HepG2 (cell line): ENCODE measurements around the gene HEXIM1. TPM values are rescaled to one million over a fixed set of nuclear protein-coding genes. Genes with fewer than 3 reads are reported as not detected.

Source experiments
- ATAC-seq: fragments of 200-7000 bp; cut with Tn5 transposase; 3 replicates; pipeline ENCODE4 v1.9.1; 2020; ENCODE audit warnings: mild to moderate bottlenecking, moderate library complexity
- BruUV-seq: library from RNA; stranded (reverse); fragments of 400-500 nt; replicated peaks from 2 replicates; lab custom pipeline; 2021; lab: Mats Ljungman, UMichigan
- CTCF ChIA-PET: fragments of 300-600 bp; formaldehyde crosslinking; extraction: SDS; loops from one replicate; lab custom pipeline; 2021; ENCODE audit warnings: low total read pairs, inconsistent platforms, low intra/inter-chr PET ratio; lab: Yijun Ruan, JAX
- POLR2A ChIA-PET: fragments of 350-600 bp; sonication (Branson Sonifier 250); formaldehyde crosslinking; loops from one replicate; lab custom pipeline; 2020; ENCODE audit warnings: antibody characterized with exemption, inconsistent platforms; lab: Yijun Ruan, JAX
- DNase-seq: peaks from one replicate; pipeline ENCODE4 v3.0.0-alpha.2; 2015; ENCODE audit warnings: low spot score
- FAIRE-seq: peaks from 3 replicates; lab custom pipeline; 2011; peaks lifted over from hg19 to GRCh38; lab: Jason Lieb, UNC
- H2AFZ ChIP-seq: one replicate; pipeline ENCODE4 v1.6.1; 2011; ENCODE audit warnings: low read length, inconsistent platforms
- H3K27ac ChIP-seq: fragments of 300-600 bp; 3 replicates; pipeline ENCODE4 v1.8.0; 2011; ENCODE audit warnings: mixed run types, mild to moderate bottlenecking, mixed read lengths, low read length, inconsistent platforms; ENCODE audit not compliant: insufficient read depth; ENCODE audit errors: extremely low read length
- H3K27me3 ChIP-seq, 2 experiments: fragments of 200-600 bp in 1 of 2; 2 replicates in 1 of 2; 3 replicates in 1 of 2; pipeline versions ENCODE4 v1.6.0 to v1.8.0; 2011; ENCODE audit warnings: low read length in 2 of 2, mild to moderate bottlenecking in 2 of 2, moderate library complexity in 2 of 2, inconsistent platforms in 1 of 2; ENCODE audit not compliant: insufficient read depth in 2 of 2, control insufficient read depth in 1 of 2
- H3K36me3 ChIP-seq, 2 experiments: fragments of 200-600 bp in 1 of 2; replicated peaks in 1 of 2; 2 replicates in 1 of 2; 3 replicates in 1 of 2; pipeline versions ENCODE4 v1.5.1 to v1.8.0; 2011; ENCODE audit warnings: low read length in 2 of 2, inconsistent platforms in 1 of 2; ENCODE audit not compliant: insufficient read depth in 2 of 2, control insufficient read depth in 1 of 2
- H3K4me1 ChIP-seq: 2 replicates; pipeline ENCODE4 v1.5.1; 2012; ENCODE audit warnings: low read length, inconsistent platforms; ENCODE audit not compliant: insufficient read depth
- H3K4me2 ChIP-seq: 2 replicates; pipeline ENCODE4 v1.6.0; 2011; ENCODE audit warnings: low read depth, low read length, inconsistent platforms
- H3K4me3 ChIP-seq, 3 experiments: fragments of 200-600 bp in 1 of 3; sonication (generic), shearing (Covaris generic) in 1 of 3; replicated peaks in 1 of 3; 2 replicates each; pipeline ENCODE4 v1.5.1; 2011 to 2016; ENCODE audit warnings: low read length in 3 of 3, inconsistent platforms in 2 of 3, low read depth in 2 of 3, mild to moderate bottlenecking in 2 of 3, control low read depth in 1 of 3, mixed read lengths in 1 of 3; ENCODE audit not compliant: insufficient read depth in 1 of 3
- H3K79me2 ChIP-seq: one replicate; pipeline ENCODE4 v1.6.1; 2011; ENCODE audit warnings: low read length, inconsistent platforms; ENCODE audit not compliant: insufficient read depth
- H3K9ac ChIP-seq: 2 replicates; pipeline ENCODE4 v1.6.0; 2011; ENCODE audit warnings: mild to moderate bottlenecking, low read depth, low read length, inconsistent platforms; ENCODE audit not compliant: insufficient read depth
- H3K9me3 ChIP-seq: 2 replicates; pipeline ENCODE4 v1.5.1; 2012; ENCODE audit warnings: mild to moderate bottlenecking, low read length
- H4K20me1 ChIP-seq: 2 replicates; pipeline ENCODE4 v1.6.0; 2011; ENCODE audit warnings: inconsistent platforms, mild to moderate bottlenecking, low read length, moderate library complexity; ENCODE audit not compliant: insufficient read depth
- ATF7 ChIP-seq, 2 experiments: fragments of 450-650 bp in 1 of 2; sonication (generic) in 1 of 2; formaldehyde crosslinking in 1 of 2; IDR thresholded peaks; 2 replicates each; pipeline versions ENCODE4 v1.4.0 to v1.6.1; 2016 to 2020; ENCODE audit warnings: antibody characterized with exemption in 1 of 2, mild to moderate bottlenecking in 1 of 2, missing genetic modification reagents in 1 of 2
- EHMT2 ChIP-seq: fragments of 200-600 bp; sonication (generic); IDR thresholded peaks from 2 replicates; pipeline ENCODE4 v1.7.0; 2017; ENCODE audit warnings: antibody characterized with exemption, low read depth, low read length, borderline replicate concordance
- HOXA5 ChIP-seq: sonication (generic); formaldehyde crosslinking; IDR thresholded peaks from 2 replicates; pipeline ENCODE4 v1.4.0; 2020; ENCODE audit warnings: missing genetic modification reagents
- REL ChIP-seq: sonication (generic); formaldehyde crosslinking; conservative IDR thresholded peaks from 2 replicates; pipeline ENCODE4 v1.8.0; 2022; ENCODE audit warnings: mild to moderate bottlenecking, missing genetic modification reagents, moderate library complexity
- SAFB2 ChIP-seq: sonication (generic); formaldehyde crosslinking; IDR thresholded peaks from 2 replicates; pipeline ENCODE4 v1.5.1; 2020; ENCODE audit warnings: missing genetic modification reagents, low read depth, mild to moderate bottlenecking, borderline replicate concordance
- SALL2 ChIP-seq: sonication (generic); formaldehyde crosslinking; IDR thresholded peaks from 2 replicates; pipeline ENCODE4 v1.8.1; 2023; ENCODE audit warnings: mild to moderate bottlenecking, missing genetic modification reagents, inconsistent platforms
- SMAD9 ChIP-seq: sonication (generic); formaldehyde crosslinking; IDR thresholded peaks from 2 replicates; pipeline ENCODE4 v1.5.1; 2020; ENCODE audit warnings: mild to moderate bottlenecking, missing genetic modification reagents
- ZFP41 ChIP-seq: sonication (generic); formaldehyde crosslinking; IDR thresholded peaks from 2 replicates; pipeline ENCODE4 v1.4.0; 2020; ENCODE audit warnings: mild to moderate bottlenecking, missing genetic modification reagents, borderline replicate concordance
- ZNF331 ChIP-seq: sonication (generic); formaldehyde crosslinking; IDR thresholded peaks from 2 replicates; pipeline ENCODE4 v1.4.0; 2020; ENCODE audit warnings: missing genetic modification reagents
- ZNF550 ChIP-seq: sonication (generic); formaldehyde crosslinking; IDR thresholded peaks from 2 replicates; pipeline ENCODE4 v1.4.0; 2020; ENCODE audit warnings: mild to moderate bottlenecking, missing genetic modification reagents, borderline replicate concordance
- ZNF703 ChIP-seq: sonication (generic); formaldehyde crosslinking; IDR thresholded peaks from 2 replicates; pipeline ENCODE4 v1.5.1; 2020; ENCODE audit warnings: missing genetic modification reagents, mild to moderate bottlenecking, moderate library complexity, borderline replicate concordance
- ZNF782 ChIP-seq: sonication (generic); formaldehyde crosslinking; IDR thresholded peaks from 2 replicates; pipeline ENCODE4 v1.4.0; 2020; ENCODE audit warnings: missing genetic modification reagents, mild to moderate bottlenecking, borderline replicate concordance
- ZNF850 ChIP-seq: sonication (generic); formaldehyde crosslinking; conservative IDR thresholded peaks from 2 replicates; pipeline ENCODE4 v1.9.0; 2021; ENCODE audit warnings: mild to moderate bottlenecking, missing genetic modification reagents
- WGBS: methylation state at CpG from one replicate; pipeline ENCODE4 v1.1.6; 2017; ENCODE audit warnings: low lambda C conversion rate; 5-methylcytosine and 5-hydroxymethylcytosine counted together
- in situ Hi-C: cut with HindIII; loops from 2 replicates; pipeline ENCODE4 v1.10.0; 2017; ENCODE audit warnings: low pct_unique_long_range_greater_than_20kb; ENCODE audit not compliant: extremely low pct_ligation_motif_present
- intact Hi-C: fragments of 100-400 bp; cut with micrococcal nuclease; formaldehyde crosslinking; loops from one replicate; pipeline ENCODE4 v1.10.0; 2022; ENCODE audit not compliant: unreplicated experiment
- polyA plus RNA-seq, 8 experiments: library from polyadenylated mRNA; depleted of rRNA in 3 of 8; stranded (reverse) in 7 of 8; unstranded in 1 of 8; fragments of >200 nt; fragmentation: Illumina TruSeq in 4 of 8; extraction: Trizol in 4 of 8; gene quantifications; 2 replicates each; pipeline versions ENCODE4 v1.2.1 to v1.2.3, GENCODE V29; 2011 to 2016; ENCODE audit warnings: low read depth in 4 of 8, missing spikeins in 1 of 8, mixed read lengths in 1 of 8; ENCODE audit not compliant: insufficient read depth in 1 of 8
- total RNA-seq, 5 experiments: library from RNA; depleted of rRNA; stranded (reverse); fragments of >200 nt; fragmentation: Illumina TruSeq; extraction: Trizol; gene quantifications; 2 replicates each; pipeline ENCODE4 v1.2.3, GENCODE V29; 2016; ENCODE audit warnings: low read depth in 1 of 5
- TF ChIP-seq, protein P1 (sequence below): sonication (generic); formaldehyde crosslinking; IDR thresholded peaks from 2 replicates; pipeline ENCODE4 v1.5.0; 2020; ENCODE audit warnings: mild to moderate bottlenecking, missing genetic modification reagents, moderate library complexity
- TF ChIP-seq, protein P2 (sequence below), 2 experiments: sonication (generic) in 1 of 2; formaldehyde crosslinking in 1 of 2; IDR thresholded peaks; 2 replicates each; pipeline versions ENCODE4 v1.4.0 to v1.6.1; 2016 to 2020; ENCODE audit warnings: borderline replicate concordance in 1 of 2, low read depth in 1 of 2, mild to moderate bottlenecking in 1 of 2, missing genetic modification reagents in 1 of 2

The HEXIM1 gene
- total and polyA plus RNA-seq, 2 of the 13 experiments (the other 11 are each of a cell fraction or from before 2014, with no cell fraction given): 10.5 to 16.6 TPM

DNA sequence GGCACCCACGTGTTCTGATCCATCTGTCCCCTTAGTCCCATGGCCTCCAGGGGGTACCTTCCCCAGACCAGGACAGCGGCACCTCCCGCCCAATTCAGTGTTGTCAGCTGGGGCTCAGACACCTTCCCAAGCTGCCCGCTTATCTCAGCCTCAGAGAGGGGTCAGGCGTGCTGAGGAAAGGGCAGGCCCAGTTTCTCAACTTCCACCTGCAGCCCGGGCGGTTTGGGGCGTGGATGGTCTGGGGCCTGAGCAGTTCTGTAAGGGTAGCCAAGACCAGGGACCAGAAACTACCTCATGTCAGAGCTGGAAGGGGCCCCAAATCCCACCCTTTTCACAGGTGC, 21.1 kb upstream of the HEXIM1 start:
- FAIRE-seq (no peak), ATAC-seq (no peak), DNase-seq (no peak)
- Histone ChIP-seq H3K27ac (peak overlapping the region; percentile 63), H4K20me1 (no peaks in the 10 kb centered on the region), H3K4me2 (peak overlapping the region; percentile 72), H3K4me1 (peaks cover 88% of the 10 kb centered on the region), H3K9me3 (no peaks in the 10 kb centered on the region), H3K27me3 (no peaks in the 10 kb centered on the region), H3K9ac (peak overlapping the region; percentile 59), H3K4me3 (peak overlapping the region in 1 of 3 experiments; percentile 58; a peak in 1 of 6 replicates), H3K36me3 (no peaks in the 10 kb centered on the region), H3K79me2 (peaks cover 4% of the 10 kb centered on the region), H2AFZ (no peak overlapping the region)
- POLR2A ChIA-PET: interaction anchor here (0.8 to 5.1 kb wide), 7 partner anchors 8 to 54 kb away, joined by 3 to 71 read pairs (median 4); partner anchors contain the start of genes ACBD4, HEXIM1 and HEXIM2
- WGBS: 91% methylated on average over 7 of the region's 8 CpGs
- intact Hi-C loops: no loop called here
- in situ Hi-C loops: no loop called here
- no TSS peak for BruUV-seq
- CTCF ChIA-PET: no interaction called here
- TF ChIP-seq ZNF331 (CRISPR knock-in tag) (no peak), HOXA5 (CRISPR knock-in tag) (no peak), ZNF850 (CRISPR knock-in tag) (no peak), ZNF782 (peak; percentile 60; the same call in 1 of the 2 replicates), SAFB2 (CRISPR knock-in tag) (no peak), REL (CRISPR knock-in tag) (no peak), SMAD9 (CRISPR knock-in tag) (no peak), ZNF550 (CRISPR knock-in tag) (no peak), SALL2 (CRISPR knock-in tag) (no peak), ATF7 (IDR thresholded peaks at IDR 0.05) (no peak), ATF7 (CRISPR knock-in tag; IDR thresholded peaks at IDR 0.05) (0 out of 2 replicates have a peak, but pooled peaks have one; percentile 47), EHMT2 (no peak), ZNF703 (CRISPR knock-in tag) (no peak), ZFP41 (CRISPR knock-in tag) (no peak)
- TF ChIP-seq, protein P1, sequence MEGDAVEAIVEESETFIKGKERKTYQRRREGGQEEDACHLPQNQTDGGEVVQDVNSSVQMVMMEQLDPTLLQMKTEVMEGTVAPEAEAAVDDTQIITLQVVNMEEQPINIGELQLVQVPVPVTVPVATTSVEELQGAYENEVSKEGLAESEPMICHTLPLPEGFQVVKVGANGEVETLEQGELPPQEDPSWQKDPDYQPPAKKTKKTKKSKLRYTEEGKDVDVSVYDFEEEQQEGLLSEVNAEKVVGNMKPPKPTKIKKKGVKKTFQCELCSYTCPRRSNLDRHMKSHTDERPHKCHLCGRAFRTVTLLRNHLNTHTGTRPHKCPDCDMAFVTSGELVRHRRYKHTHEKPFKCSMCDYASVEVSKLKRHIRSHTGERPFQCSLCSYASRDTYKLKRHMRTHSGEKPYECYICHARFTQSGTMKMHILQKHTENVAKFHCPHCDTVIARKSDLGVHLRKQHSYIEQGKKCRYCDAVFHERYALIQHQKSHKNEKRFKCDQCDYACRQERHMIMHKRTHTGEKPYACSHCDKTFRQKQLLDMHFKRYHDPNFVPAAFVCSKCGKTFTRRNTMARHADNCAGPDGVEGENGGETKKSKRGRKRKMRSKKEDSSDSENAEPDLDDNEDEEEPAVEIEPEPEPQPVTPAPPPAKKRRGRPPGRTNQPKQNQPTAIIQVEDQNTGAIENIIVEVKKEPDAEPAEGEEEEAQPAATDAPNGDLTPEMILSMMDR (CRISPR knock-in tag): no peak
- TF ChIP-seq, protein P2, sequence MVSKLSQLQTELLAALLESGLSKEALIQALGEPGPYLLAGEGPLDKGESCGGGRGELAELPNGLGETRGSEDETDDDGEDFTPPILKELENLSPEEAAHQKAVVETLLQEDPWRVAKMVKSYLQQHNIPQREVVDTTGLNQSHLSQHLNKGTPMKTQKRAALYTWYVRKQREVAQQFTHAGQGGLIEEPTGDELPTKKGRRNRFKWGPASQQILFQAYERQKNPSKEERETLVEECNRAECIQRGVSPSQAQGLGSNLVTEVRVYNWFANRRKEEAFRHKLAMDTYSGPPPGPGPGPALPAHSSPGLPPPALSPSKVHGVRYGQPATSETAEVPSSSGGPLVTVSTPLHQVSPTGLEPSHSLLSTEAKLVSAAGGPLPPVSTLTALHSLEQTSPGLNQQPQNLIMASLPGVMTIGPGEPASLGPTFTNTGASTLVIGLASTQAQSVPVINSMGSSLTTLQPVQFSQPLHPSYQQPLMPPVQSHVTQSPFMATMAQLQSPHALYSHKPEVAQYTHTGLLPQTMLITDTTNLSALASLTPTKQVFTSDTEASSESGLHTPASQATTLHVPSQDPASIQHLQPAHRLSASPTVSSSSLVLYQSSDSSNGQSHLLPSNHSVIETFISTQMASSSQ (IDR thresholded peaks at IDR 0.05; ENCODE audit: low read depth): no peak
- TF ChIP-seq, protein P2 (CRISPR knock-in tag; IDR thresholded peaks at IDR 0.05; ENCODE audit: borderline replicate concordance): no peak
